ACHN (cell line): ENCODE data around the gene PUS10.

Source experiments
- DNase-seq: peaks from one replicate; pipeline ENCODE4 v3.0.0-alpha.2; 2015
- in situ Hi-C: cut with HindIII; loops from 2 replicates; pipeline ENCODE4 v1.10.0; 2017; ENCODE audit warnings: low sequenced_read_pairs, low pct_ligation_motif_present, low pct_unique_long_range_greater_than_20kb

PUS10 gene

GRCh38 chr2:60979231-60979630, 38.8 kb downstream of the PUS10 start:
- in situ Hi-C loops = no loop called here
- DNase-seq = no peak

GRCh38 chr2:60977562-60977895, 40.5 kb downstream of the PUS10 start:
- in situ Hi-C loops = no loop called here
- DNase-seq = no peak

GRCh38 chr2:60976875-60977561, 41.0 kb downstream of the PUS10 start:
- no peak for DNase-seq
- in situ Hi-C loops = no loop called here

- no peak for DNase-seq
- in situ Hi-C loops = no loop called here
Observed at GRCh38 chr2:60976256-60976850, 41.7 kb downstream of the PUS10 start.

GRCh38 chr2:60974652-60975051, 43.4 kb downstream of the PUS10 start:
- in situ Hi-C loops = no loop called here

GRCh38 chr2:60973705-60974104, 44.4 kb downstream of the PUS10 start:
- DNase-seq = no peak
- in situ Hi-C loops = no loop called here

More at GRCh38 chr2:60974652-60975051, 43.4 kb downstream of the PUS10 start:
- DNase-seq = no peak

GRCh38 chr2:60972889-60973656, 45.0 kb downstream of the PUS10 start:
- in situ Hi-C loops = no loop called here
- DNase-seq = no peak

- no peak for DNase-seq
- in situ Hi-C loops = no loop called here
Observed at GRCh38 chr2:60966507-60967405, 51.3 kb downstream of the PUS10 start.

- no peak for DNase-seq
- in situ Hi-C loops = no loop called here
Observed at GRCh38 chr2:60965499-60965785, 52.6 kb downstream of the PUS10 start.

GRCh38 chr2:60964651-60965498, 53.2 kb downstream of the PUS10 start:
- no peak for DNase-seq
- in situ Hi-C loops = no loop called here

GRCh38 chr2:60963190-60963589, 54.9 kb downstream of the PUS10 start:
- DNase-seq = no peak
- in situ Hi-C loops = no loop called here

GRCh38 chr2:60962528-60962927, 55.5 kb downstream of the PUS10 start:
- in situ Hi-C loops = no loop called here
- no peak for DNase-seq

GRCh38 chr2:60961457-60961856, 56.6 kb downstream of the PUS10 start:
- DNase-seq = no peak

GRCh38 chr2:60960706-60961105, 57.3 kb downstream of the PUS10 start:
- in situ Hi-C loops = no loop called here
- DNase-seq = no peak

More at GRCh38 chr2:60961457-60961856, 56.6 kb downstream of the PUS10 start:
- in situ Hi-C loops = no loop called here

GRCh38 chr2:60959501-60959900, 58.6 kb downstream of the PUS10 start:
- in situ Hi-C loops = no loop called here
- no peak for DNase-seq

GRCh38 chr2:60958800-60959199, 59.3 kb downstream of the PUS10 start:
- in situ Hi-C loops = no loop called here
- peak; percentile 5 for DNase-seq

GRCh38 chr2:60958361-60958760, 59.7 kb downstream of the PUS10 start:
- in situ Hi-C loops = no loop called here
- DNase-seq = no peak

GRCh38 chr2:60957643-60958042, 60.4 kb downstream of the PUS10 start:
- DNase-seq = no peak
- in situ Hi-C loops = no loop called here
